HepG2 (cell line): ENCODE data around the gene PSMA7. TPM values are rescaled to one million over a fixed set of nuclear protein-coding genes. Genes with fewer than 3 reads are reported as not detected.

Experiments used
- ATAC-seq: fragments of 200-7000 bp; cut with Tn5 transposase; 3 replicates; pipeline ENCODE4 v1.9.1; 2020; ENCODE audit warnings: mild to moderate bottlenecking, moderate library complexity
- BruUV-seq: library from RNA; stranded (reverse); fragments of 400-500 nt; replicated peaks from 2 replicates; lab custom pipeline; 2021; lab: Mats Ljungman, UMichigan
- CTCF ChIA-PET: fragments of 300-600 bp; formaldehyde crosslinking; extraction: SDS; loops from one replicate; lab custom pipeline; 2021; ENCODE audit warnings: low total read pairs, inconsistent platforms, low intra/inter-chr PET ratio; lab: Yijun Ruan, JAX
- POLR2A ChIA-PET: fragments of 350-600 bp; sonication (Branson Sonifier 250); formaldehyde crosslinking; loops from one replicate; lab custom pipeline; 2020; ENCODE audit warnings: antibody characterized with exemption, inconsistent platforms; lab: Yijun Ruan, JAX
- DNase-seq: peaks from one replicate; pipeline ENCODE4 v3.0.0-alpha.2; 2015; ENCODE audit warnings: low spot score
- FAIRE-seq: peaks from 3 replicates; lab custom pipeline; 2011; peaks lifted over from hg19 to GRCh38; lab: Jason Lieb, UNC
- H2AFZ ChIP-seq: one replicate; pipeline ENCODE4 v1.6.1; 2011; ENCODE audit warnings: low read length, inconsistent platforms
- H3K27ac ChIP-seq: fragments of 300-600 bp; 3 replicates; pipeline ENCODE4 v1.8.0; 2011; ENCODE audit warnings: mixed run types, mild to moderate bottlenecking, mixed read lengths, low read length, inconsistent platforms; ENCODE audit not compliant: insufficient read depth; ENCODE audit errors: extremely low read length
- H3K27me3 ChIP-seq, 2 experiments: fragments of 200-600 bp in 1 of 2; 2 replicates in 1 of 2; 3 replicates in 1 of 2; pipeline versions ENCODE4 v1.6.0 to v1.8.0; 2011; ENCODE audit warnings: low read length in 2 of 2, mild to moderate bottlenecking in 2 of 2, moderate library complexity in 2 of 2, inconsistent platforms in 1 of 2; ENCODE audit not compliant: insufficient read depth in 2 of 2, control insufficient read depth in 1 of 2
- H3K36me3 ChIP-seq, 2 experiments: fragments of 200-600 bp in 1 of 2; replicated peaks in 1 of 2; 2 replicates in 1 of 2; 3 replicates in 1 of 2; pipeline versions ENCODE4 v1.5.1 to v1.8.0; 2011; ENCODE audit warnings: low read length in 2 of 2, inconsistent platforms in 1 of 2; ENCODE audit not compliant: insufficient read depth in 2 of 2, control insufficient read depth in 1 of 2
- H3K4me1 ChIP-seq: 2 replicates; pipeline ENCODE4 v1.5.1; 2012; ENCODE audit warnings: low read length, inconsistent platforms; ENCODE audit not compliant: insufficient read depth
- H3K4me2 ChIP-seq: 2 replicates; pipeline ENCODE4 v1.6.0; 2011; ENCODE audit warnings: low read depth, low read length, inconsistent platforms
- H3K4me3 ChIP-seq, 3 experiments: fragments of 200-600 bp in 1 of 3; sonication (generic), shearing (Covaris generic) in 1 of 3; replicated peaks in 1 of 3; 2 replicates each; pipeline ENCODE4 v1.5.1; 2011 to 2016; ENCODE audit warnings: low read length in 3 of 3, inconsistent platforms in 2 of 3, low read depth in 2 of 3, mild to moderate bottlenecking in 2 of 3, control low read depth in 1 of 3, mixed read lengths in 1 of 3; ENCODE audit not compliant: insufficient read depth in 1 of 3
- H3K79me2 ChIP-seq: one replicate; pipeline ENCODE4 v1.6.1; 2011; ENCODE audit warnings: low read length, inconsistent platforms; ENCODE audit not compliant: insufficient read depth
- H3K9ac ChIP-seq: 2 replicates; pipeline ENCODE4 v1.6.0; 2011; ENCODE audit warnings: mild to moderate bottlenecking, low read depth, low read length, inconsistent platforms; ENCODE audit not compliant: insufficient read depth
- H3K9me3 ChIP-seq: 2 replicates; pipeline ENCODE4 v1.5.1; 2012; ENCODE audit warnings: mild to moderate bottlenecking, low read length
- H4K20me1 ChIP-seq: 2 replicates; pipeline ENCODE4 v1.6.0; 2011; ENCODE audit warnings: inconsistent platforms, mild to moderate bottlenecking, low read length, moderate library complexity; ENCODE audit not compliant: insufficient read depth
- AGO2 ChIP-seq: fragments of 200-400 bp; formaldehyde crosslinking; optimal IDR thresholded peaks from 2 replicates; pipeline ENCODE3; 2017; ENCODE audit warnings: mild to moderate bottlenecking, low read depth, low read length, moderate library complexity
- EEA1 ChIP-seq: sonication (generic); formaldehyde crosslinking; IDR thresholded peaks from 2 replicates; pipeline ENCODE4 v1.5.1; 2020; ENCODE audit warnings: mild to moderate bottlenecking, missing genetic modification reagents, borderline replicate concordance
- EZH2 ChIP-seq: conservative IDR thresholded peaks from 2 replicates; pipeline ENCODE4 v1.6.1; 2012; ENCODE audit warnings: mild to moderate bottlenecking, low read depth, low read length, moderate library complexity
- FOSL1 ChIP-seq: sonication (generic); formaldehyde crosslinking; IDR thresholded peaks from 2 replicates; pipeline ENCODE4 v1.9.0; 2021; ENCODE audit warnings: missing genetic modification reagents, borderline replicate concordance
- FOXO1 ChIP-seq: sonication (generic); formaldehyde crosslinking; IDR thresholded peaks from 2 replicates; pipeline ENCODE4 v1.4.0; 2020; ENCODE audit warnings: missing genetic modification reagents
- IRX3 ChIP-seq: sonication (generic); formaldehyde crosslinking; IDR thresholded peaks from 2 replicates; pipeline ENCODE4 v1.8.1; 2023; ENCODE audit warnings: mild to moderate bottlenecking, low read depth, missing genetic modification reagents, borderline replicate concordance
- MEIS2 ChIP-seq: sonication (generic); formaldehyde crosslinking; IDR thresholded peaks from 2 replicates; pipeline ENCODE4 v1.9.0; 2021; ENCODE audit warnings: mild to moderate bottlenecking, missing genetic modification reagents
- POGZ ChIP-seq: sonication (generic); formaldehyde crosslinking; IDR thresholded peaks from 2 replicates; pipeline ENCODE4 v1.4.0; 2020; ENCODE audit warnings: mild to moderate bottlenecking, missing genetic modification reagents
- RAD51 ChIP-seq: fragments of 450-650 bp; IDR thresholded peaks from 2 replicates; pipeline ENCODE4 v1.6.1; 2016; ENCODE audit warnings: borderline replicate concordance
- SP140L ChIP-seq: sonication (generic); formaldehyde crosslinking; IDR thresholded peaks from 2 replicates; pipeline ENCODE4 v1.4.0; 2020; ENCODE audit warnings: missing genetic modification reagents, borderline replicate concordance
- TFDP2 ChIP-seq: sonication (generic); formaldehyde crosslinking; IDR thresholded peaks from 2 replicates; pipeline ENCODE4 v1.4.0; 2020; ENCODE audit warnings: missing genetic modification reagents
- TMF1 ChIP-seq: sonication (generic); formaldehyde crosslinking; IDR thresholded peaks from 2 replicates; pipeline ENCODE4 v1.8.1; 2022; ENCODE audit warnings: low read depth, missing genetic modification reagents
- ZNF180 ChIP-seq: sonication (generic); formaldehyde crosslinking; IDR thresholded peaks from 2 replicates; pipeline ENCODE4 v1.4.0; 2020; ENCODE audit warnings: low read depth, missing genetic modification reagents, borderline replicate concordance
- ZNF326 ChIP-seq: sonication (generic); formaldehyde crosslinking; IDR thresholded peaks from 2 replicates; pipeline ENCODE4 v1.4.0; 2020; ENCODE audit warnings: missing genetic modification reagents, borderline replicate concordance
- ZNF484 ChIP-seq: sonication (generic); formaldehyde crosslinking; IDR thresholded peaks from 2 replicates; pipeline ENCODE4 v1.5.1; 2020; ENCODE audit warnings: mild to moderate bottlenecking, low read depth, missing genetic modification reagents, borderline replicate concordance
- ZNF558 ChIP-seq: sonication (generic); formaldehyde crosslinking; IDR thresholded peaks from 2 replicates; pipeline ENCODE4 v1.9.0; 2022; ENCODE audit warnings: mild to moderate bottlenecking, missing genetic modification reagents, borderline replicate concordance
- ZNF629 ChIP-seq: sonication (generic); formaldehyde crosslinking; conservative IDR thresholded peaks from 2 replicates; pipeline ENCODE4 v1.5.0; 2020; ENCODE audit warnings: missing genetic modification reagents
- WGBS: methylation state at CpG from one replicate; pipeline ENCODE4 v1.1.6; 2017; ENCODE audit warnings: low lambda C conversion rate; 5-methylcytosine and 5-hydroxymethylcytosine counted together
- in situ Hi-C: cut with HindIII; loops from 2 replicates; pipeline ENCODE4 v1.10.0; 2017; ENCODE audit warnings: low pct_unique_long_range_greater_than_20kb; ENCODE audit not compliant: extremely low pct_ligation_motif_present
- intact Hi-C: fragments of 100-400 bp; cut with micrococcal nuclease; formaldehyde crosslinking; loops from one replicate; pipeline ENCODE4 v1.10.0; 2022; ENCODE audit not compliant: unreplicated experiment
- polyA plus RNA-seq, 8 experiments: library from polyadenylated mRNA; depleted of rRNA in 3 of 8; stranded (reverse) in 7 of 8; unstranded in 1 of 8; fragments of >200 nt; fragmentation: Illumina TruSeq in 4 of 8; extraction: Trizol in 4 of 8; gene quantifications; 2 replicates each; pipeline versions ENCODE4 v1.2.1 to v1.2.3, GENCODE V29; 2011 to 2016; ENCODE audit warnings: low read depth in 4 of 8, missing spikeins in 1 of 8, mixed read lengths in 1 of 8; ENCODE audit not compliant: insufficient read depth in 1 of 8
- total RNA-seq, 5 experiments: library from RNA; depleted of rRNA; stranded (reverse); fragments of >200 nt; fragmentation: Illumina TruSeq; extraction: Trizol; gene quantifications; 2 replicates each; pipeline ENCODE4 v1.2.3, GENCODE V29; 2016; ENCODE audit warnings: low read depth in 1 of 5

PSMA7 gene
- total and polyA plus RNA-seq, 2 of the 13 experiments (the other 11 are each of a cell fraction or from before 2014, with no cell fraction given): 531 to 631 TPM

- 97% methylated on average over 17 of the region's 17 CpGs for WGBS
- Histone ChIP-seq H3K27ac (no peak overlapping the region), H3K36me3 (peaks cover 56 to 81% of the 10 kb centered on the region in 2 experiments), H3K79me2 (peaks cover 40% of the 10 kb centered on the region), H3K4me1 (peaks cover 17% of the 10 kb centered on the region), H3K27me3 (no peaks in the 10 kb centered on the region), H3K4me2 (no peak overlapping the region), H4K20me1 (peaks cover 12% of the 10 kb centered on the region), H2AFZ (no peak overlapping the region), H3K9me3 (no peaks in the 10 kb centered on the region), H3K4me3 (no peak overlapping the region), H3K9ac (no peak overlapping the region)
- TF ChIP-seq FOSL1 (CRISPR knock-in tag): no peak
- TF ChIP-seq AGO2: no peak
- TF ChIP-seq ZNF629 (CRISPR knock-in tag): no peak
- TF ChIP-seq RAD51: no peak
- no peak for TF ChIP-seq POGZ (CRISPR knock-in tag)
- no peak for TF ChIP-seq SP140L (CRISPR knock-in tag)
- no peak for TF ChIP-seq ZNF180
- TF ChIP-seq FOXO1: no peak
- no peak for TF ChIP-seq ZNF484 (CRISPR knock-in tag)
- no peak for TF ChIP-seq TFDP2
- no peak for TF ChIP-seq ZNF558
- TF ChIP-seq EEA1: no peak
- no peak for TF ChIP-seq IRX3 (CRISPR knock-in tag)
- no peak for TF ChIP-seq TMF1
- TF ChIP-seq ZNF326 (CRISPR knock-in tag): no peak
- no peak for TF ChIP-seq EZH2
- TF ChIP-seq MEIS2: no peak
- FAIRE-seq: no peak
- intact Hi-C loops (no loop called here), in situ Hi-C loops (no loop called here)
- ChIA-PET CTCF (no interaction called here), POLR2A (no interaction called here)
- ATAC-seq: no peak
- BruUV-seq: no TSS peak
- DNase-seq: no peak
Measured at GRCh38 chr20:62160876-62161275, 17.7 kb upstream of the PSMA7 start.
